Spleen (tissue), 7 donors: ENCODE measurements around the gene MYO5B.

Source experiments
- POLR2A ChIP-seq, 3 donors: fragments of 450-650 bp; IDR thresholded peaks; one replicate each; pipeline ENCODE4 v1.5.1; 2017; ENCODE audit warnings: antibody characterized with exemption in 3 of 3, mild to moderate bottlenecking in 1 of 3
- POLR2AphosphoS5 ChIP-seq, 3 donors: sonication (generic); formaldehyde crosslinking; IDR thresholded peaks; one replicate each; pipeline ENCODE4 v1.5.1; 2017; ENCODE audit warnings: antibody characterized with exemption in 3 of 3
- TF ChIP-seq, protein P1 (sequence below), 11 experiments: fragments of 200-600 bp in 7 of 11; fragments of 450-650 bp in 4 of 11; sonication (generic) in 4 of 11; IDR thresholded peaks in 8 of 11; conservative IDR thresholded peaks in 3 of 11; 1 replicate in 7 of 11; 2 replicates in 4 of 11; pipeline versions ENCODE4 v1.4.0 to v1.8.0; 2016 to 2021; ENCODE audit warnings: antibody characterized with exemption in 11 of 11, inconsistent platforms in 4 of 11, mild to moderate bottlenecking in 1 of 11
- donor health status: DM: no; HTN: no; CAD: no; lungs with moderate emphysema.
- donor health status: DM: no; HTN: no; CAD: no.
- donor health status: DM: no; HTN: no; CAD: no.

DNA sequence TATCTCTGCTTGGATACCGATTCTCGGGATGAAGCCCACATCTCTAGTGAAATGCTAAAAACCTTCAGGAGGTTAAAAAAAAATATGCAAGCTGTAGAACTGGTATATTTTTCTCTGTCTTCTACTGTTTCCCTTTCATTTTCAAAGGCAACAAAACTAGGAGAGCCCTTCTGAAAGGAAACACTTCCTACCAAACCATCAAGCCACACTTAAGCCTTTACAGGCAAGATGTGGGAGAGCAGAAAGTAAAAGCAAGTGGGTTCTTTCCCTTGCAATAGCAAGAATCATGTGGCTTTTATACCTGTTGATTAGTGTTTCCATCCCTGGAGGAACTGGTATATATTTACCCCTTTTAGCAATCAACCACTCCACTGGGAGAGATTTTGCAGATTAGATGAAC lies 233.7 kb downstream of the MYO5B start:
- TF ChIP-seq, protein P1, sequence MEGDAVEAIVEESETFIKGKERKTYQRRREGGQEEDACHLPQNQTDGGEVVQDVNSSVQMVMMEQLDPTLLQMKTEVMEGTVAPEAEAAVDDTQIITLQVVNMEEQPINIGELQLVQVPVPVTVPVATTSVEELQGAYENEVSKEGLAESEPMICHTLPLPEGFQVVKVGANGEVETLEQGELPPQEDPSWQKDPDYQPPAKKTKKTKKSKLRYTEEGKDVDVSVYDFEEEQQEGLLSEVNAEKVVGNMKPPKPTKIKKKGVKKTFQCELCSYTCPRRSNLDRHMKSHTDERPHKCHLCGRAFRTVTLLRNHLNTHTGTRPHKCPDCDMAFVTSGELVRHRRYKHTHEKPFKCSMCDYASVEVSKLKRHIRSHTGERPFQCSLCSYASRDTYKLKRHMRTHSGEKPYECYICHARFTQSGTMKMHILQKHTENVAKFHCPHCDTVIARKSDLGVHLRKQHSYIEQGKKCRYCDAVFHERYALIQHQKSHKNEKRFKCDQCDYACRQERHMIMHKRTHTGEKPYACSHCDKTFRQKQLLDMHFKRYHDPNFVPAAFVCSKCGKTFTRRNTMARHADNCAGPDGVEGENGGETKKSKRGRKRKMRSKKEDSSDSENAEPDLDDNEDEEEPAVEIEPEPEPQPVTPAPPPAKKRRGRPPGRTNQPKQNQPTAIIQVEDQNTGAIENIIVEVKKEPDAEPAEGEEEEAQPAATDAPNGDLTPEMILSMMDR (IDR thresholded peaks at IDR 0.05 in 8 of 11, conservative IDR thresholded peaks at IDR 0.05 in 3 of 11): no peak
- no peak for TF ChIP-seq POLR2A (IDR thresholded peaks at IDR 0.05)
- no peak for TF ChIP-seq POLR2AphosphoS5 (IDR thresholded peaks at IDR 0.05)
